ENCODE measurements around the gene PEAK1. TPM values are rescaled to one million over a fixed set of nuclear protein-coding genes. Genes with fewer than 3 reads are reported as not detected.

Gene PEAK1
- total RNA-seq, 1 experiment from 2014 or later = 18.4 TPM

DNA sequence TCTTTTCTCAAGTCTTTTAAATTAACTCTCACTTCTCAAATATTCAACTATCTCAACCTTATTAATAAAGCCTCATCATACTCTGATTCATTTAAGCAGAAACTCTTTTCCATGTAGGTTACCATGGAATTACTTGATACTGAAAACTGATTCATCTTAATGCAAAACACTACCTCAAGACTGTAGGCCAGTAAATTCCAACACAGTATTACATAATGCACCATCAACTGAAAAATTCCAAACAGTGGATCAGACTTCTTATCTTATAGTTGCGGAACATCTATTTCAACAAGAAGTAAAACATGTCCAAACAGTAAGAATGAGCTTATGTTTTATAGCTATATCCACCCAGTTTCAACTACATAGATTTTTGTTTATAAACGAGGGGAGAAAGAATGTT is 124.5 kb downstream of the PEAK1 start:
- Histone ChIP-seq H3K4me3 (ENCODE audit: low read depth, low read length) (no peak overlapping the region), H3K27me3 (replicated peaks; ENCODE audit: control insufficient read depth, insufficient read depth, low read length) (no peaks in the 10 kb centered on the region), H3K36me3 (ENCODE audit: control insufficient read depth, insufficient read depth, low read length) (no peaks in the 10 kb centered on the region), H3K4me1 (peaks cover 17% of the 10 kb centered on the region), H3K9me3 (no peaks in the 10 kb centered on the region)
- ChIA-PET POLR2A (no interaction called here), CTCF (no interaction called here)
- no peak overlapping the region for H3K27ac Mint-ChIP-seq (ENCODE audit: unreplicated experiment)
- H3K4me3 Mint-ChIP-seq (ENCODE audit: unreplicated experiment) = no peak overlapping the region
- H3K27me3 Mint-ChIP-seq (ENCODE audit: insufficient read depth, unreplicated experiment) = no peaks in the 10 kb centered on the region
- BruUV-seq (replicated peaks) = no TSS peak
- no peaks in the 10 kb centered on the region for H3K36me3 Mint-ChIP-seq (ENCODE audit: insufficient read depth, unreplicated experiment)
- no peaks in the 10 kb centered on the region for H3K9me3 Mint-ChIP-seq (ENCODE audit: unreplicated experiment)
- intact Hi-C loops (cut with micrococcal nuclease; ENCODE audit: unreplicated experiment) = no loop called here
- TF ChIP-seq, protein P1, sequence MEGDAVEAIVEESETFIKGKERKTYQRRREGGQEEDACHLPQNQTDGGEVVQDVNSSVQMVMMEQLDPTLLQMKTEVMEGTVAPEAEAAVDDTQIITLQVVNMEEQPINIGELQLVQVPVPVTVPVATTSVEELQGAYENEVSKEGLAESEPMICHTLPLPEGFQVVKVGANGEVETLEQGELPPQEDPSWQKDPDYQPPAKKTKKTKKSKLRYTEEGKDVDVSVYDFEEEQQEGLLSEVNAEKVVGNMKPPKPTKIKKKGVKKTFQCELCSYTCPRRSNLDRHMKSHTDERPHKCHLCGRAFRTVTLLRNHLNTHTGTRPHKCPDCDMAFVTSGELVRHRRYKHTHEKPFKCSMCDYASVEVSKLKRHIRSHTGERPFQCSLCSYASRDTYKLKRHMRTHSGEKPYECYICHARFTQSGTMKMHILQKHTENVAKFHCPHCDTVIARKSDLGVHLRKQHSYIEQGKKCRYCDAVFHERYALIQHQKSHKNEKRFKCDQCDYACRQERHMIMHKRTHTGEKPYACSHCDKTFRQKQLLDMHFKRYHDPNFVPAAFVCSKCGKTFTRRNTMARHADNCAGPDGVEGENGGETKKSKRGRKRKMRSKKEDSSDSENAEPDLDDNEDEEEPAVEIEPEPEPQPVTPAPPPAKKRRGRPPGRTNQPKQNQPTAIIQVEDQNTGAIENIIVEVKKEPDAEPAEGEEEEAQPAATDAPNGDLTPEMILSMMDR (IDR thresholded peaks at IDR 0.05; ENCODE audit: insufficient read depth in 1 of 2, low read depth in 1 of 2, low read length in 1 of 2, severe bottlenecking in 1 of 2, unreplicated experiment in 1 of 2) = no peak
- peak in 1 of 2 experiments; percentile 10 for DNase-seq
- peaks cover 8% of the 10 kb centered on the region for H3K4me1 Mint-ChIP-seq (ENCODE audit: low read depth, unreplicated experiment)

DNA sequence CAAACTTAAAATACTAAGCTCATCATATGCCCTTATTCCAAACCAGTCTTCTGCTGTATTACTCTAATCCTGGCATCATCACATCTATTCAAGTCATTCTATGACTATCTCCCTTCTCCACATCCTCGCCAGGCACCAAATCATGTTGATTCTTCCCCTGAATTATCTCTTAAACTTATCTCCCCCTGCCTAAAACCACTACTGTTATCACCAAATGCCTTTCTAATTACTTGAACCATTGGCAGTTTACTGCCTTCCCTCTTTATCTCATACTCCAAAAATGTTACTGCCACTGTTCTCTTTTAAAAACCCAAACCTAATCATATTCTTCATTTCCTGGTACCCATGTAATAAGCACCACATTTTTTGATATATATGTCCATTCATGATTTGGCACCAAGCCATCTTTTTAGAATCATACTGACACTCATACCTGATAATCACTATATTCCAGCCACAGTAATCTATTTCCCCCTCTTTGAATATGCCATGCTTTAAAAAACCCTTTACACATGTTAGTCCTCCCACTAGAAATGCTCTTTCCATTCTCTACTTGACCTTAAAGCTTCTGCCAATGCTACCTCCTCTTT is 126.8 kb downstream of the PEAK1 start:
- POLR2A ChIA-PET = no interaction called here
- Mint-ChIP-seq H3K36me3 (ENCODE audit: insufficient read depth, unreplicated experiment) (no peaks in the 10 kb centered on the region), H3K9me3 (ENCODE audit: unreplicated experiment) (no peaks in the 10 kb centered on the region), H3K27ac (ENCODE audit: unreplicated experiment) (no peak overlapping the region), H3K4me3 (ENCODE audit: unreplicated experiment) (no peak overlapping the region), H3K4me1 (ENCODE audit: low read depth, unreplicated experiment) (peaks cover 8% of the 10 kb centered on the region), H3K27me3 (ENCODE audit: insufficient read depth, unreplicated experiment) (no peaks in the 10 kb centered on the region)
- CTCF ChIA-PET = no interaction called here
- no peak for DNase-seq
- intact Hi-C loops (cut with micrococcal nuclease; ENCODE audit: unreplicated experiment) = no loop called here
- no peaks in the 10 kb centered on the region for H3K27me3 ChIP-seq (replicated peaks; ENCODE audit: control insufficient read depth, insufficient read depth, low read length)
- no peaks in the 10 kb centered on the region for H3K9me3 ChIP-seq
- BruUV-seq (replicated peaks) = no TSS peak
- H3K36me3 ChIP-seq (ENCODE audit: control insufficient read depth, insufficient read depth, low read length) = no peaks in the 10 kb centered on the region
- H3K4me1 ChIP-seq = peaks cover 17% of the 10 kb centered on the region
- TF ChIP-seq, protein P1 (IDR thresholded peaks at IDR 0.05; ENCODE audit: insufficient read depth in 1 of 2, low read depth in 1 of 2, low read length in 1 of 2, severe bottlenecking in 1 of 2, unreplicated experiment in 1 of 2) = no peak
- no peak overlapping the region for H3K4me3 ChIP-seq (ENCODE audit: low read depth, low read length)

DNA sequence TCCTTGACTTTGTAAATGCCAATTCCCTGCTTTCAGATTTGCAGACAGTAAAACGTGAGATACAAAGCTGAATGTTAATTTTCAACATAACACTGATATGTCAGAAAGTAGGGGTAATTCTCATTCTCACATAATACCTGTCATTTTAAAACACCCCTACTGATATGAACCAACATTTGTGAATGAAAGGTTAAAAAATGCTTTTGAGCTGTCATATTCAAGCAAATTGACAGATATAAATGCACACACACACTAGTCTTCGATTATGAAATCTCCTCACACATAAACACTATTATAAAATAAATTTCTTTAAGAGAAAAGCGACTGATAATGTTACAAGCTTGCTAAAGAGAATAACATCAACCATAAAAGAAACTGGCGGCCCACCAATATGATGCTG is 128.8 kb downstream of the PEAK1 start:
- H3K36me3 ChIP-seq (ENCODE audit: control insufficient read depth, insufficient read depth, low read length) = no peaks in the 10 kb centered on the region
- DNase-seq = no peak
- CTCF ChIA-PET = no interaction called here
- no peaks in the 10 kb centered on the region for H3K27me3 Mint-ChIP-seq (ENCODE audit: insufficient read depth, unreplicated experiment)
- no peak overlapping the region for H3K4me3 ChIP-seq (ENCODE audit: low read depth, low read length)
- BruUV-seq (replicated peaks) = no TSS peak
- H3K9me3 ChIP-seq = no peaks in the 10 kb centered on the region
- no peaks in the 10 kb centered on the region for H3K9me3 Mint-ChIP-seq (ENCODE audit: unreplicated experiment)
- H3K27me3 ChIP-seq (replicated peaks; ENCODE audit: control insufficient read depth, insufficient read depth, low read length) = no peaks in the 10 kb centered on the region
- no peaks in the 10 kb centered on the region for H3K36me3 Mint-ChIP-seq (ENCODE audit: insufficient read depth, unreplicated experiment)
- intact Hi-C loops (cut with micrococcal nuclease; ENCODE audit: unreplicated experiment) = no loop called here
- no peak overlapping the region for H3K27ac Mint-ChIP-seq (ENCODE audit: unreplicated experiment)
- peaks cover 8% of the 10 kb centered on the region for H3K4me1 Mint-ChIP-seq (ENCODE audit: low read depth, unreplicated experiment)
- H3K4me3 Mint-ChIP-seq (ENCODE audit: unreplicated experiment) = no peak overlapping the region
- H3K4me1 ChIP-seq = peaks cover 17% of the 10 kb centered on the region
- POLR2A ChIA-PET = no interaction called here
- TF ChIP-seq, protein P1 (IDR thresholded peaks at IDR 0.05; ENCODE audit: insufficient read depth in 1 of 2, low read depth in 1 of 2, low read length in 1 of 2, severe bottlenecking in 1 of 2, unreplicated experiment in 1 of 2) = no peak
